Neural cell (in vitro differentiated cells): ENCODE measurements around the gene TSPAN9. TPM values are rescaled to one million over a fixed set of nuclear protein-coding genes. Genes with fewer than 3 reads are reported as not detected.

Experiments
- H2AFZ ChIP-seq: fragments of 200-600, 300-800 bp; sonication (generic), shearing (Covaris generic); 2 replicates; pipeline ENCODE4 v1.6.0; 2014; ENCODE audit warnings: low read depth, mild to moderate bottlenecking, antibody characterized with exemption, low read length, moderate library complexity
- H3F3A ChIP-seq: fragments of 200-600 bp; shearing (Covaris generic); 2 replicates; pipeline ENCODE4 v1.6.1; 2016; ENCODE audit warnings: mild to moderate bottlenecking, moderate library complexity, mixed read lengths, antibody characterized with exemption, low read length; ENCODE audit not compliant: insufficient read depth, poor library complexity, severe bottlenecking
- H3K27ac ChIP-seq: fragments of 200-600, 300-800 bp; sonication (generic), shearing (Covaris generic); 2 replicates; pipeline ENCODE4 v1.5.1; 2014; ENCODE audit warnings: mild to moderate bottlenecking, low read length, moderate library complexity
- H3K27me3 ChIP-seq: fragments of 300-800, 200-600 bp; sonication (generic), shearing (Covaris generic); 2 replicates; pipeline ENCODE4 v1.6.0; 2014; ENCODE audit warnings: mild to moderate bottlenecking, low read depth, low read length, moderate library complexity; ENCODE audit not compliant: insufficient read depth
- H3K36me3 ChIP-seq: fragments of 300-800, 200-600 bp; sonication (generic), shearing (Covaris generic); 2 replicates; pipeline ENCODE4 v1.5.1; 2014; ENCODE audit warnings: mild to moderate bottlenecking, antibody characterized with exemption, low read length, moderate library complexity; ENCODE audit not compliant: insufficient read depth
- H3K4me2 ChIP-seq: fragments of 300-800, 200-600 bp; sonication (generic), shearing (Covaris generic); 2 replicates; pipeline ENCODE4 v1.6.0; 2014; ENCODE audit warnings: mild to moderate bottlenecking, low read length
- H3K4me3 ChIP-seq: fragments of 300-800, 200-600 bp; sonication (generic), shearing (Covaris generic); 2 replicates; pipeline ENCODE4 v1.5.1; 2014; ENCODE audit warnings: mild to moderate bottlenecking, low read length, moderate library complexity
- H3K79me2 ChIP-seq: fragments of 200-600 bp; shearing (Covaris generic); replicated peaks from 2 replicates; pipeline ENCODE4 v1.6.0; 2014; ENCODE audit warnings: mild to moderate bottlenecking, low read length, moderate library complexity; ENCODE audit not compliant: insufficient read depth
- H3K9ac ChIP-seq: fragments of 300-800, 200-600 bp; sonication (generic), shearing (Covaris generic); 2 replicates; pipeline ENCODE4 v1.6.1; 2016; ENCODE audit warnings: mild to moderate bottlenecking, low read length, mixed read lengths
- H3K9me2 ChIP-seq: fragments of 200-600 bp; shearing (Covaris generic); 2 replicates; pipeline ENCODE4 v1.6.1; 2016; ENCODE audit warnings: mild to moderate bottlenecking, low read length, mixed read lengths; ENCODE audit not compliant: insufficient read depth
- H3K9me3 ChIP-seq: fragments of 200-600, 300-800 bp; sonication (generic), shearing (Covaris generic); 2 replicates; pipeline ENCODE4 v1.6.1; 2016; ENCODE audit warnings: mild to moderate bottlenecking, mixed run types, low read length, moderate library complexity, mixed read lengths
- H4K20me1 ChIP-seq: fragments of 200-600 bp; shearing (Covaris generic); 2 replicates; pipeline ENCODE4 v1.6.1; 2016; ENCODE audit warnings: mild to moderate bottlenecking, mixed run types; ENCODE audit not compliant: insufficient read depth
- EP300 ChIP-seq: fragments of 450-650 bp; conservative IDR thresholded peaks from 2 replicates; pipeline ENCODE4 v1.6.1; 2014; ENCODE audit warnings: antibody characterized with exemption, mild to moderate bottlenecking, moderate library complexity; ENCODE audit not compliant: poor library complexity, severe bottlenecking
- EZH2 ChIP-seq: fragments of 200-600, 300-800 bp; shearing (Covaris generic), sonication (generic); IDR thresholded peaks from 2 replicates; pipeline ENCODE4 v1.6.1; 2014; ENCODE audit warnings: antibody characterized with exemption, low read length, borderline replicate concordance, mild to moderate bottlenecking; ENCODE audit not compliant: insufficient read depth, poor library complexity, severe bottlenecking
- MXI1 ChIP-seq: fragments of 450-650 bp; conservative IDR thresholded peaks from 2 replicates; pipeline ENCODE4 v1.6.1; 2014; ENCODE audit warnings: antibody characterized with exemption, mild to moderate bottlenecking; ENCODE audit not compliant: poor library complexity, severe bottlenecking
- POLR2AphosphoS5 ChIP-seq: IDR thresholded peaks from 2 replicates; pipeline ENCODE4 v1.6.1; 2012
- RAD21 ChIP-seq: fragments of 450-650 bp; conservative IDR thresholded peaks from 2 replicates; pipeline ENCODE4 v1.6.1; 2014; ENCODE audit warnings: antibody characterized with exemption, mild to moderate bottlenecking, moderate library complexity
- SMC3 ChIP-seq: fragments of 450-650 bp; conservative IDR thresholded peaks from 2 replicates; pipeline ENCODE4 v1.6.1; 2014; ENCODE audit warnings: antibody characterized with exemption, mild to moderate bottlenecking, moderate library complexity; ENCODE audit not compliant: poor library complexity
- TAF1 ChIP-seq: IDR thresholded peaks from 2 replicates; pipeline ENCODE4 v1.6.1; 2012; ENCODE audit warnings: low read depth
- polyA plus RNA-seq: library from polyadenylated mRNA; depleted of rRNA; stranded (reverse); fragments of >200 nt; gene quantifications from 2 replicates; pipeline ENCODE4 v1.2.3, GENCODE V29; 2014
- TF ChIP-seq, protein P1 (sequence below): fragments of 450-650 bp; IDR thresholded peaks from 2 replicates; pipeline ENCODE4 v1.5.1; 2014; ENCODE audit warnings: antibody characterized with exemption, mild to moderate bottlenecking, moderate library complexity; ENCODE audit not compliant: poor library complexity, severe bottlenecking
- TF ChIP-seq, protein P2 (sequence below): IDR thresholded peaks from 2 replicates; pipeline ENCODE4 v1.6.1; 2012; ENCODE audit warnings: borderline replicate concordance

Gene TSPAN9
- polyA plus RNA-seq, 1 donor from 2014 or later = 11.9 TPM

DNA sequence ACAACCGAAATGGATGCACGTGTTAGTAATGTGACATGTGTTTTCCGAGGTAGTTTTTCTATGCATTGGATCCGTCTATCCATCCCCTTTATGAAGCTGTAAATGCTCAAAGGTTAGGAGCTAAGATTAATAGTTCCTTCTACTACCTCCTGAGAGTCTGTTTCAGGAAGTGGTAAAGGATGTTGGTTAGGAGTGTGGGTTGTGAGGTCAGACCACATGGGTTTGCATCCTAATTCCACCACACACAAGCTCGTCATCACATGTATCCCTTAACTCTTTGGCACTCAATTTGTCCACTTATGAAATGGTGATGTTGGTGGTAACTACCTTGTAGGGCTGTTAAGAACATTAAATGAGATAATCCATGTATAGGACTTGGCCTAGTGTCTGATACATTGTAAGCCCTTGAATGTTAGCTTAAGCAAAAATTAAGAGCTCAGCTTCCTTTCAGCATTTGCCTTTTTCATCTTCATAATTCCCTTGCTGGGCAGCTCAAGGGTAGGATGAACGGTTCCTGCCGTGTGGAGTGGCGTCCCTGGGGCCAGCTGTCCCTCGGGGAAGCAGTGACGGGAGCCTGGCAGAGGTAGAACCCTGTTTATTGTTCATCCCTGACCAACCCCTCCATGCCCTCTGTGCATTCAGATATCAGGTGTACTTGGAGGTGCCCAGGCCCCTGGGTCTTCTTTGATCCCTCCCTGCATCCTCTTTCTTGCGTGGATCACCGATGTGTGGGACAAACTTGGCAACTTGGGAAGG, 52.3 kb downstream of the TSPAN9 start:
- TF ChIP-seq, protein P1, sequence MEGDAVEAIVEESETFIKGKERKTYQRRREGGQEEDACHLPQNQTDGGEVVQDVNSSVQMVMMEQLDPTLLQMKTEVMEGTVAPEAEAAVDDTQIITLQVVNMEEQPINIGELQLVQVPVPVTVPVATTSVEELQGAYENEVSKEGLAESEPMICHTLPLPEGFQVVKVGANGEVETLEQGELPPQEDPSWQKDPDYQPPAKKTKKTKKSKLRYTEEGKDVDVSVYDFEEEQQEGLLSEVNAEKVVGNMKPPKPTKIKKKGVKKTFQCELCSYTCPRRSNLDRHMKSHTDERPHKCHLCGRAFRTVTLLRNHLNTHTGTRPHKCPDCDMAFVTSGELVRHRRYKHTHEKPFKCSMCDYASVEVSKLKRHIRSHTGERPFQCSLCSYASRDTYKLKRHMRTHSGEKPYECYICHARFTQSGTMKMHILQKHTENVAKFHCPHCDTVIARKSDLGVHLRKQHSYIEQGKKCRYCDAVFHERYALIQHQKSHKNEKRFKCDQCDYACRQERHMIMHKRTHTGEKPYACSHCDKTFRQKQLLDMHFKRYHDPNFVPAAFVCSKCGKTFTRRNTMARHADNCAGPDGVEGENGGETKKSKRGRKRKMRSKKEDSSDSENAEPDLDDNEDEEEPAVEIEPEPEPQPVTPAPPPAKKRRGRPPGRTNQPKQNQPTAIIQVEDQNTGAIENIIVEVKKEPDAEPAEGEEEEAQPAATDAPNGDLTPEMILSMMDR = no peak
- no peak for TF ChIP-seq TAF1
- TF ChIP-seq POLR2AphosphoS5 = no peak
- TF ChIP-seq EP300 = no peak
- no peak for TF ChIP-seq MXI1
- no peak for TF ChIP-seq EZH2
- TF ChIP-seq, protein P2, sequence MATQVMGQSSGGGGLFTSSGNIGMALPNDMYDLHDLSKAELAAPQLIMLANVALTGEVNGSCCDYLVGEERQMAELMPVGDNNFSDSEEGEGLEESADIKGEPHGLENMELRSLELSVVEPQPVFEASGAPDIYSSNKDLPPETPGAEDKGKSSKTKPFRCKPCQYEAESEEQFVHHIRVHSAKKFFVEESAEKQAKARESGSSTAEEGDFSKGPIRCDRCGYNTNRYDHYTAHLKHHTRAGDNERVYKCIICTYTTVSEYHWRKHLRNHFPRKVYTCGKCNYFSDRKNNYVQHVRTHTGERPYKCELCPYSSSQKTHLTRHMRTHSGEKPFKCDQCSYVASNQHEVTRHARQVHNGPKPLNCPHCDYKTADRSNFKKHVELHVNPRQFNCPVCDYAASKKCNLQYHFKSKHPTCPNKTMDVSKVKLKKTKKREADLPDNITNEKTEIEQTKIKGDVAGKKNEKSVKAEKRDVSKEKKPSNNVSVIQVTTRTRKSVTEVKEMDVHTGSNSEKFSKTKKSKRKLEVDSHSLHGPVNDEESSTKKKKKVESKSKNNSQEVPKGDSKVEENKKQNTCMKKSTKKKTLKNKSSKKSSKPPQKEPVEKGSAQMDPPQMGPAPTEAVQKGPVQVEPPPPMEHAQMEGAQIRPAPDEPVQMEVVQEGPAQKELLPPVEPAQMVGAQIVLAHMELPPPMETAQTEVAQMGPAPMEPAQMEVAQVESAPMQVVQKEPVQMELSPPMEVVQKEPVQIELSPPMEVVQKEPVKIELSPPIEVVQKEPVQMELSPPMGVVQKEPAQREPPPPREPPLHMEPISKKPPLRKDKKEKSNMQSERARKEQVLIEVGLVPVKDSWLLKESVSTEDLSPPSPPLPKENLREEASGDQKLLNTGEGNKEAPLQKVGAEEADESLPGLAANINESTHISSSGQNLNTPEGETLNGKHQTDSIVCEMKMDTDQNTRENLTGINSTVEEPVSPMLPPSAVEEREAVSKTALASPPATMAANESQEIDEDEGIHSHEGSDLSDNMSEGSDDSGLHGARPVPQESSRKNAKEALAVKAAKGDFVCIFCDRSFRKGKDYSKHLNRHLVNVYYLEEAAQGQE = no peak
- no peaks in the 10 kb centered on the region for H3K9me2 ChIP-seq
- no peaks in the 10 kb centered on the region for H3F3A ChIP-seq
- H3K27ac ChIP-seq = no peak overlapping the region
- no peaks in the 10 kb centered on the region for H4K20me1 ChIP-seq
- no peak overlapping the region for H2AFZ ChIP-seq
- no peak overlapping the region for H3K9ac ChIP-seq
- no peaks in the 10 kb centered on the region for H3K36me3 ChIP-seq
- no peak overlapping the region for H3K4me2 ChIP-seq
- no peak overlapping the region for H3K4me3 ChIP-seq
- H3K27me3 ChIP-seq = no peaks in the 10 kb centered on the region
- peaks cover 4% of the 10 kb centered on the region for H3K9me3 ChIP-seq
- no peaks in the 10 kb centered on the region for H3K79me2 ChIP-seq

DNA sequence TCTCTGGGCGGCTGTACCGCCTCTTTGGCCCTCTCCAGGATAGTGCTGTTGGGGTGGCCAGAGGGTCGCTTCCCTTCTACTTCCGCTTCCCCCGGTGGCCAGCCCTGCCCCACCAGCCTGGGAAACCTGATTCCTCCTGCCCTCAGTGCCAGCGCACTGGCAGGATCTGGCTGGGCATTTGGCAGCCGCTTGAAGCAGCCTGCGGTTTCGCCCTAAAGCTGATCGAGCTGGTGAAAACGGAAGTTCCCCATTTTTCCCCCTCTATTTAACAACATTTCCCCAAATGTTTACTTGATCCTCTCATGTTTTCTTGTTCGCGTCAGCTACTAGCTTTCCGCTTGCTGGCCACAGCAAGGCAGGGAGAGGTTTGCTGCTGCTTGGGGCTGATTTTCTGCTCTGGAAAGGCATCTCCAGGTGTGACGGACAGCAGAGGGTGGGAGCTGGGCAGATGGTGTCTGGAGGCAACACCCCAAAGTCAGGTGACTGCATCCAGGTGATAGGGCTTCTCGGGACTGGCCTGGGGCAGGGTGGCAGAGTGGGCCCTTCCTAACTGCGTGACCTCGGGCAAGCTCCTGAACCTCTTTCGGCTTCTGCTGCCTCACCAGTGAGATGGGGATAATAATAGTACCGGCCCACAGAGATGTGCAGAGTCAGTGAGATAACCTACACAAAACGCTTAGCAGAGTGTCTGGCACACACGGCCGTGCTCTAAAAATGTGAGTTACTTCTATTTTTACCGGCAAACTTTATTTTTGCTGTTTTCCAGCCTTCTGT, 53.1 kb downstream of the TSPAN9 start:
- TF ChIP-seq TAF1 = no peak
- no peak for TF ChIP-seq POLR2AphosphoS5
- TF ChIP-seq RAD21 = no peak
- TF ChIP-seq MXI1 = no peak
- no peak for TF ChIP-seq EP300
- TF ChIP-seq, protein P2 = no peak
- no peak for TF ChIP-seq EZH2
- TF ChIP-seq, protein P1 = no peak
- no peak for TF ChIP-seq SMC3
- no peaks in the 10 kb centered on the region for H3K27me3 ChIP-seq
- no peak overlapping the region for H3K9ac ChIP-seq
- no peak overlapping the region for H2AFZ ChIP-seq
- H3K27ac ChIP-seq = no peak overlapping the region
- no peak overlapping the region for H3K4me2 ChIP-seq
- H4K20me1 ChIP-seq = no peaks in the 10 kb centered on the region
- no peaks in the 10 kb centered on the region for H3K36me3 ChIP-seq
- H3K9me2 ChIP-seq = no peaks in the 10 kb centered on the region
- no peaks in the 10 kb centered on the region for H3K79me2 ChIP-seq
- H3K9me3 ChIP-seq = peaks cover 4% of the 10 kb centered on the region
- no peak overlapping the region for H3K4me3 ChIP-seq
- H3F3A ChIP-seq = no peaks in the 10 kb centered on the region
